GM12891 (cell line): ENCODE data around the gene SRPK1.

Experiments
- POLR2A ChIP-seq: IDR thresholded peaks from 2 replicates; pipeline ENCODE4 v1.6.1; 2011; ENCODE audit warnings: low read depth, low read length, control low read depth
- POLR2AphosphoS5 ChIP-seq: IDR thresholded peaks from 2 replicates; pipeline ENCODE4 v1.6.1; 2011; ENCODE audit warnings: low read depth, low read length, control low read depth
- SPI1 ChIP-seq: IDR thresholded peaks from 2 replicates; pipeline ENCODE4 v1.6.1; 2011; ENCODE audit warnings: low read depth, low read length, control low read depth
- TAF1 ChIP-seq: IDR thresholded peaks from 2 replicates; pipeline ENCODE4 v1.6.1; 2011; ENCODE audit warnings: low read depth, low read length, control low read depth

DNA sequence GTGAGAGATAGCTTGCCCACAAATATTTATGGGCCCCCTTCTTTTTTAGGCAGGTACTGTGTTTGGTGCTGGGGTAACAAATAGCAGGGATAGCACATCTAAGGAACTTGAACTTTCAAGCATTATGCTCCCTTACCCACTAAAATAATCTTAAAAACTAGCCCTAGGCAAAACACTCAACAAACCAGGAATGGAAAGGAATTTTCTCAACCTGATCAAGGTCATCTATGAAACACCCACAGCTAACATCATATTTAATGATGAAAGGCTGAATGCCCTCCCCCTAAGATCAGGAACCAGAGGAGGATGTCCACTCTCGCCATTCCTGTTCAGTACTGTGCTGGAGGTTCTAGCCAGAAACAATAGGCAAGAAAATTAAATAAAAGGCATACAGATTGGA is 8.7 kb upstream of the SRPK1 start:
- no peak for TF ChIP-seq POLR2A
- TF ChIP-seq POLR2AphosphoS5, result no peak
- TF ChIP-seq TAF1, result no peak
- TF ChIP-seq SPI1, result no peak
